Parathyroid adenoma (tissue), 2 donors: Measurements from ENCODE around the gene MXRA8.

Experiments
- H2AFZ ChIP-seq: fragments of 300-600 bp; sonication (generic); one replicate; pipeline ENCODE4 v1.7.0; 2017; ENCODE audit warnings: antibody characterized with exemption, mild to moderate bottlenecking
- H3K27ac ChIP-seq: fragments of 300-600 bp; sonication (generic); one replicate; pipeline ENCODE4 v1.7.0; 2017
- H3K27me3 ChIP-seq: fragments of 300-600 bp; sonication (generic); one replicate; pipeline ENCODE4 v1.7.0; 2017; ENCODE audit warnings: low read length; ENCODE audit not compliant: control insufficient read depth, insufficient read depth
- H3K36me3 ChIP-seq: fragments of 300-600 bp; sonication (generic); one replicate; pipeline ENCODE4 v1.7.0; 2017; ENCODE audit warnings: low read length; ENCODE audit not compliant: control insufficient read depth, insufficient read depth
- H3K4me1 ChIP-seq: fragments of 300-600 bp; sonication (generic); one replicate; pipeline ENCODE4 v1.7.0; 2017; ENCODE audit warnings: control low read depth
- H3K4me2 ChIP-seq: fragments of 300-600 bp; sonication (generic); one replicate; pipeline ENCODE4 v1.7.0; 2017; ENCODE audit warnings: low read length
- H3K4me3 ChIP-seq: fragments of 300-600 bp; sonication (generic); one replicate; pipeline ENCODE4 v1.7.0; 2017; ENCODE audit warnings: low read depth, low read length
- H3K79me2 ChIP-seq: fragments of 300-600 bp; sonication (generic); one replicate; pipeline ENCODE4 v1.7.0; 2017; ENCODE audit warnings: control low read depth
- H3K9ac ChIP-seq: fragments of 300-600 bp; sonication (generic); one replicate; pipeline ENCODE4 v1.7.0; 2017; ENCODE audit warnings: mild to moderate bottlenecking
- H3K9me3 ChIP-seq: fragments of 300-600 bp; sonication (generic); one replicate; pipeline ENCODE4 v1.7.0; 2017; ENCODE audit warnings: low read length; ENCODE audit not compliant: control insufficient read depth
- CTCF ChIP-seq: fragments of 300-600 bp; sonication (generic); IDR thresholded peaks from one replicate; pipeline ENCODE4 v1.7.0; 2017; ENCODE audit warnings: antibody characterized with exemption, mild to moderate bottlenecking
- donor health status: primary hyperparathyroidism.

MXRA8 gene

GRCh38 chr1:1326075-1326605, 32.2 kb downstream of the MXRA8 start:
- no peak overlapping the region for H2AFZ ChIP-seq
- peak overlapping the region; percentile 72 for H3K4me2 ChIP-seq
- H3K36me3 ChIP-seq: no peaks in the 10 kb centered on the region
- no peaks in the 10 kb centered on the region for H3K9me3 ChIP-seq
- H3K4me3 ChIP-seq: peak overlapping the region; percentile 97
- H3K27ac ChIP-seq: peak overlapping the region; percentile 91
- peaks cover 5% of the 10 kb centered on the region for H3K4me1 ChIP-seq
- H3K9ac ChIP-seq: no peak overlapping the region
- no peaks in the 10 kb centered on the region for H3K27me3 ChIP-seq
- no peak for TF ChIP-seq CTCF
- H3K79me2 ChIP-seq: peaks cover 21% of the 10 kb centered on the region

GRCh38 chr1:1325288-1326074, 32.9 kb downstream of the MXRA8 start:
- H3K27ac ChIP-seq: peak overlapping the region; percentile 91
- no peak for TF ChIP-seq CTCF

GRCh38 chr1:1324524-1325287, 33.6 kb downstream of the MXRA8 start, which contains the start of the genes CPTP and INTS11:
Gene CPTP (plus strand): TSS chr1:1324802. CDS start chr1:1326911, 2,109 bp downstream.
Gene INTS11 (minus strand): TSS chr1:1324660. CDS start chr1:1324608, 52 bp downstream.
- no peak for TF ChIP-seq CTCF
- peaks cover 5% of the 10 kb centered on the region for H3K4me1 ChIP-seq
- H2AFZ ChIP-seq: peak within 1 kb of the TSS; percentile 76
- peaks cover 22% of the 10 kb centered on the region for H3K79me2 ChIP-seq
- peak within 1 kb of the TSS; percentile 91 for H3K27ac ChIP-seq
- peak within 1 kb of the TSS; percentile 92 for H3K9ac ChIP-seq
- peak within 1 kb of the TSS; percentile 81 for H3K4me2 ChIP-seq
- no peaks in the 10 kb centered on the region for H3K36me3 ChIP-seq
- no peaks in the 10 kb centered on the region for H3K9me3 ChIP-seq
- H3K4me3 ChIP-seq: peak within 1 kb of the TSS; percentile 97
- no peaks in the 10 kb centered on the region for H3K27me3 ChIP-seq

More at GRCh38 chr1:1325288-1326074, 32.9 kb downstream of the MXRA8 start:
- Histone ChIP-seq H3K36me3 (no peaks in the 10 kb centered on the region), H3K9ac (peak overlapping the region; percentile 92), H3K4me3 (peak overlapping the region; percentile 97), H3K27me3 (no peaks in the 10 kb centered on the region), H3K79me2 (peaks cover 22% of the 10 kb centered on the region), H2AFZ (no peak overlapping the region), H3K4me2 (peak overlapping the region; percentile 72), H3K4me1 (peaks cover 5% of the 10 kb centered on the region), H3K9me3 (no peaks in the 10 kb centered on the region)

GRCh38 chr1:1324084-1324523, 34.3 kb downstream of the MXRA8 start:
- peak overlapping the region; percentile 81 for H3K4me2 ChIP-seq
- H3K4me1 ChIP-seq: peaks cover 5% of the 10 kb centered on the region
- H3K79me2 ChIP-seq: peaks cover 22% of the 10 kb centered on the region
- H3K27ac ChIP-seq: peak overlapping the region; percentile 36
- H3K9me3 ChIP-seq: no peaks in the 10 kb centered on the region
- peak overlapping the region; percentile 97 for H3K4me3 ChIP-seq
- H3K36me3 ChIP-seq: no peaks in the 10 kb centered on the region
- peak overlapping the region; percentile 67 for H3K9ac ChIP-seq
- TF ChIP-seq CTCF: no peak
- H2AFZ ChIP-seq: peak overlapping the region; percentile 76
- H3K27me3 ChIP-seq: no peaks in the 10 kb centered on the region
